Measurements from ENCODE around the gene ENTPD7. TPM values are rescaled to one million over a fixed set of nuclear protein-coding genes. Genes with fewer than 3 reads are reported as not detected.

The ENTPD7 gene
- total RNA-seq, 1 experiment from 2014 or later, result 14.5 TPM

- H2BK12ac ChIP-seq (ENCODE audit: insufficient read length, low read depth, low read length), result no peak overlapping the region
- H3K23me2 ChIP-seq (ENCODE audit: insufficient read length, low read depth, low read length, poor library complexity, severe bottlenecking), result peaks cover 12% of the 10 kb centered on the region
- no peak overlapping the region for H4K5ac ChIP-seq (ENCODE audit: insufficient read length, low read depth, low read length)
- H4K20me1 ChIP-seq (ENCODE audit: control insufficient read depth, insufficient read depth, insufficient read length), result no peaks in the 10 kb centered on the region
- H3K14ac ChIP-seq (ENCODE audit: insufficient read depth, low read length), result no peak overlapping the region
- Mint-ChIP-seq H3K4me1 (peaks cover 14 to 16% of the 10 kb centered on the region in 2 experiments), H3K27ac (no peak overlapping the region), H3K4me3 (no peak overlapping the region), H3K36me3 (ENCODE audit: insufficient read depth in 1 of 3, low read depth in 3 of 3) (peaks cover 0 to 18% (median 0%) of the 10 kb centered on the region in 3 experiments; a peak in 5 of 7 replicates), H3K27me3 (ENCODE audit: low read depth) (peaks cover 27% of the 10 kb centered on the region), H3K9me3 (no peaks in the 10 kb centered on the region; a peak in 2 of 5 replicates)
- H3K56ac ChIP-seq (ENCODE audit: insufficient read length, low read depth, low read length), result no peak overlapping the region
- H3K18ac ChIP-seq (ENCODE audit: insufficient read length, low read depth, low read length), result no peak overlapping the region
- no peak overlapping the region for H3T11ph ChIP-seq (ENCODE audit: low read length)
- no peaks in the 10 kb centered on the region; the same call in 1 of the 2 replicates for H3K27me3 ChIP-seq (ENCODE audit: insufficient read depth, low read length)
- no peak overlapping the region for H2AK5ac ChIP-seq (ENCODE audit: insufficient read length, low read length)
- H3K4ac ChIP-seq (ENCODE audit: low read depth, low read length), result no peak overlapping the region
- no peak for DNase-seq
- H3K4me1 ChIP-seq (ENCODE audit: insufficient read depth, low read length), result no peaks in the 10 kb centered on the region
- no peaks in the 10 kb centered on the region for H3K79me1 ChIP-seq (ENCODE audit: insufficient read depth, low read depth, low read length, poor library complexity, severe bottlenecking)
- no peak overlapping the region for H2BK120ac ChIP-seq (ENCODE audit: low read depth, low read length, poor library complexity, severe bottlenecking)
- TF ChIP-seq, protein P1, sequence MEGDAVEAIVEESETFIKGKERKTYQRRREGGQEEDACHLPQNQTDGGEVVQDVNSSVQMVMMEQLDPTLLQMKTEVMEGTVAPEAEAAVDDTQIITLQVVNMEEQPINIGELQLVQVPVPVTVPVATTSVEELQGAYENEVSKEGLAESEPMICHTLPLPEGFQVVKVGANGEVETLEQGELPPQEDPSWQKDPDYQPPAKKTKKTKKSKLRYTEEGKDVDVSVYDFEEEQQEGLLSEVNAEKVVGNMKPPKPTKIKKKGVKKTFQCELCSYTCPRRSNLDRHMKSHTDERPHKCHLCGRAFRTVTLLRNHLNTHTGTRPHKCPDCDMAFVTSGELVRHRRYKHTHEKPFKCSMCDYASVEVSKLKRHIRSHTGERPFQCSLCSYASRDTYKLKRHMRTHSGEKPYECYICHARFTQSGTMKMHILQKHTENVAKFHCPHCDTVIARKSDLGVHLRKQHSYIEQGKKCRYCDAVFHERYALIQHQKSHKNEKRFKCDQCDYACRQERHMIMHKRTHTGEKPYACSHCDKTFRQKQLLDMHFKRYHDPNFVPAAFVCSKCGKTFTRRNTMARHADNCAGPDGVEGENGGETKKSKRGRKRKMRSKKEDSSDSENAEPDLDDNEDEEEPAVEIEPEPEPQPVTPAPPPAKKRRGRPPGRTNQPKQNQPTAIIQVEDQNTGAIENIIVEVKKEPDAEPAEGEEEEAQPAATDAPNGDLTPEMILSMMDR (conservative IDR thresholded peaks at IDR 0.05), result no peak
- no peak overlapping the region for H4K91ac ChIP-seq (ENCODE audit: insufficient read length, low read depth, low read length)
- no peaks in the 10 kb centered on the region for H3K9me3 ChIP-seq (ENCODE audit: control insufficient read depth, low read depth, low read length)
- no peak overlapping the region for H2BK20ac ChIP-seq (ENCODE audit: low read depth, low read length, poor library complexity, severe bottlenecking)
- no peak overlapping the region for H2BK15ac ChIP-seq (ENCODE audit: low read depth, low read length)
- no peak overlapping the region for H3K9ac ChIP-seq (ENCODE audit: extremely low read depth, insufficient read length, low read length)
- H2AFZ ChIP-seq (ENCODE audit: low read length), result no peak overlapping the region
- no peaks in the 10 kb centered on the region for H3K79me2 ChIP-seq (ENCODE audit: insufficient read depth, low read length)
- no peak overlapping the region for H3K27ac ChIP-seq (ENCODE audit: insufficient read length, low read depth, low read length)
- no CpG with 5 or more reads among the region's 6 CpGs for WGBS (ENCODE audit: extremely low coverage, insufficient read length, low lambda C conversion rate)
- H3K23ac ChIP-seq (ENCODE audit: insufficient read length, low read depth, low read length), result no peak overlapping the region
- no peak overlapping the region for H3K4me2 ChIP-seq (ENCODE audit: insufficient read depth, insufficient read length, low read length)
- no peak overlapping the region for H2BK5ac ChIP-seq (ENCODE audit: insufficient read length, low read length)
- no peak overlapping the region for H4K8ac ChIP-seq (replicated peaks; ENCODE audit: insufficient read length, low read depth, low read length)
These were observed 1.5 kb downstream of the ENTPD7 start for GRCh38 chr10:99660662-99661376.
